ENCODE data around the gene ATP7B. TPM values are rescaled to one million over a fixed set of nuclear protein-coding genes. Genes with fewer than 3 reads are reported as not detected.

ATP7B gene
- total RNA-seq, 1 donor from 2014 or later: 37.7 TPM

- peaks cover 0 to 6% of the 10 kb centered on the region in 2 donors for H3K9me3 ChIP-seq
- H3K4me3 ChIP-seq: no peak overlapping the region
- H3K27me3 ChIP-seq: no peaks in the 10 kb centered on the region
- H3K4me1 ChIP-seq: no peaks in the 10 kb centered on the region
- intact Hi-C loops (cut with DNase I): no loop called here
- no peak overlapping the region for H3K27ac ChIP-seq
- TF ChIP-seq, protein P1, sequence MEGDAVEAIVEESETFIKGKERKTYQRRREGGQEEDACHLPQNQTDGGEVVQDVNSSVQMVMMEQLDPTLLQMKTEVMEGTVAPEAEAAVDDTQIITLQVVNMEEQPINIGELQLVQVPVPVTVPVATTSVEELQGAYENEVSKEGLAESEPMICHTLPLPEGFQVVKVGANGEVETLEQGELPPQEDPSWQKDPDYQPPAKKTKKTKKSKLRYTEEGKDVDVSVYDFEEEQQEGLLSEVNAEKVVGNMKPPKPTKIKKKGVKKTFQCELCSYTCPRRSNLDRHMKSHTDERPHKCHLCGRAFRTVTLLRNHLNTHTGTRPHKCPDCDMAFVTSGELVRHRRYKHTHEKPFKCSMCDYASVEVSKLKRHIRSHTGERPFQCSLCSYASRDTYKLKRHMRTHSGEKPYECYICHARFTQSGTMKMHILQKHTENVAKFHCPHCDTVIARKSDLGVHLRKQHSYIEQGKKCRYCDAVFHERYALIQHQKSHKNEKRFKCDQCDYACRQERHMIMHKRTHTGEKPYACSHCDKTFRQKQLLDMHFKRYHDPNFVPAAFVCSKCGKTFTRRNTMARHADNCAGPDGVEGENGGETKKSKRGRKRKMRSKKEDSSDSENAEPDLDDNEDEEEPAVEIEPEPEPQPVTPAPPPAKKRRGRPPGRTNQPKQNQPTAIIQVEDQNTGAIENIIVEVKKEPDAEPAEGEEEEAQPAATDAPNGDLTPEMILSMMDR (IDR thresholded peaks at IDR 0.05): no peak
- DNase-seq (ENCODE audit: low spot score in 2 of 2): no peak
- no peaks in the 10 kb centered on the region for H3K36me3 ChIP-seq
Observed at GRCh38 chr13:51981355-51981754, 29.9 kb downstream of the ATP7B start.

DNA sequence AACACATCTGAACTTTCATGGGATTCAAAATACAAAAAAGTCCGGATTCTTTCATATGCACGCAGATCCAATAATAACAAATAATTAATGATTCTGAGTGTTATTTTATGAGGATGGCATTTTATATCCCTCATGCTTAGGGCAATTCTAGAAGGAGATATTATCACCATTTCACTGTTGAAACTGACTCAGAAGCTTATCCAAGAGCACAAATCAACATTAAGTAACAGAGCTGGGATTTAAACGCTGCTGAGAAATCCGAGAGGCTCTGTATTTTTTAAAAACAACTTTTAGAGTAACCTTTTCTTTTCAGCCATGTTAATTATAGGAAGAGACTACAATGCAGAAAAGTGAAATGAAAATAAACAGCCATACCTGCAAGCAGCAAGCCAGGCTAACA is 30.3 kb downstream of the ATP7B start:
- no peak for DNase-seq (ENCODE audit: low spot score in 2 of 2)
- H3K36me3 ChIP-seq: no peaks in the 10 kb centered on the region

DNA sequence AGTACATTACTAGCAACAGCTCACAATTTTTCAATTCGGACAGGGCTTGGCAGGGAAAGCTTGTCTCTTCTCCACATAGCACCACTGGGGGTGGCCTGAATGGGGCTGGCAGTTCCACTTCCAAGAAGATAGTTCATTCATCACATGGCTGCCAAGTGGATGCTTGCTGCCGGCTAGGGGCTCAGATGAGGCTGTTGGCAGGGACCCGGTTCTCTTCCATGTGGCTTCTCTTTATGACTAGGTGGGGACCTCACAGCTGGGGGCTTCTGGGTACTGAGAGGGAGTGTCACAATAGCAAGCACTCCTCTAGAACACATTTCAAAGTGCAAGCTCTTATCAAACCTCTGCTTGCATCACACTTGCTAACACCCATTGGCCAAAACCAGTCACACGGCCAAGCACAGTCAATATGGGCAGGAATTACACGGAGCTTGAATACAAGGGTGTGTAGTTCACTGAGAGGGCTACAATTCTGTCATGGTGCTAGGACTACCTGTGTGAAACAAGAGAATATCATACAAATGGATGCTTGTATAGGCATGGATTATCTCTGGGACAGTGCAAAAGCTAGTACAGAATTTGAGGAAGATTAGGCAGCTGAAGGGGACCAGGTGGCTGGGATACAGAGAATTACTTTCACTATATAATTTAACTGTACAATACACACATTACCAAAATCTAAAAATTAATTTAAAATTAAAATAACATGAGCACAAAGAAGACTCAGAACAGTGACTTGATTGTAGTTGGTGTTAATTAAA is 32.3 kb downstream of the ATP7B start:
- no peak for DNase-seq (ENCODE audit: low spot score in 2 of 2)
- TF ChIP-seq, protein P1 (IDR thresholded peaks at IDR 0.05): no peak
- intact Hi-C loops (cut with DNase I): no loop called here
- Histone ChIP-seq H3K4me1 (no peaks in the 10 kb centered on the region), H3K36me3 (no peaks in the 10 kb centered on the region), H3K27ac (no peak overlapping the region), H3K27me3 (no peaks in the 10 kb centered on the region), H3K9me3 (no peaks in the 10 kb centered on the region), H3K4me3 (no peak overlapping the region)

More for the DNA sequence above, 30.3 kb downstream of the ATP7B start:
- Histone ChIP-seq H3K27ac (no peak overlapping the region), H3K27me3 (no peaks in the 10 kb centered on the region), H3K9me3 (peaks cover 0 to 6% of the 10 kb centered on the region in 2 donors), H3K4me1 (no peaks in the 10 kb centered on the region), H3K4me3 (no peak overlapping the region)
- intact Hi-C loops (cut with DNase I): no loop called here
- TF ChIP-seq, protein P1 (IDR thresholded peaks at IDR 0.05): no peak

DNA sequence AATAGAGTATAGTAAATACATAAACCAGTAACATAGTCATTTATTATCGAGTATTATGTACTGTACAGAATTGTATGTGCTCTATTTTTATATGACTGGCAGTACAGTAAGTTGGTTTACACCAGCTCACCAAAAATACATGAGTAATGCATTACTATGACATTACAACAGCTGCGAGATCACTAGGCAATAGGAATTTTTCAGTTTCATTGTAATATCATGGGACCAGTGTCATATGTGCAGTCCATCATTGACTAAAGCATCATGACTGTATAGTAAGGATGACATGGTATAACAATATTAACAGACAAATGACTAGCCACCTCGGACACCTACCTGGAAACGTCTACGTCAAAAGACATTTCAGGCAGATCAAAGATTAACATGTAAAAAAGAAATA is 33.6 kb downstream of the ATP7B start:
- H3K4me3 ChIP-seq: no peak overlapping the region
- no peak for DNase-seq (ENCODE audit: low spot score in 2 of 2)
- H3K4me1 ChIP-seq: no peaks in the 10 kb centered on the region
- H3K27ac ChIP-seq: no peak overlapping the region
- H3K27me3 ChIP-seq: no peaks in the 10 kb centered on the region
- H3K9me3 ChIP-seq: no peaks in the 10 kb centered on the region
- intact Hi-C loops (cut with DNase I): no loop called here
- TF ChIP-seq, protein P1 (IDR thresholded peaks at IDR 0.05): no peak
- no peaks in the 10 kb centered on the region for H3K36me3 ChIP-seq

- H3K4me3 ChIP-seq: no peak overlapping the region
- H3K27me3 ChIP-seq: no peaks in the 10 kb centered on the region
- no peak overlapping the region for H3K27ac ChIP-seq
- no peaks in the 10 kb centered on the region for H3K4me1 ChIP-seq
- no peaks in the 10 kb centered on the region for H3K9me3 ChIP-seq
- intact Hi-C loops (cut with DNase I): no loop called here
- no peak for DNase-seq (ENCODE audit: low spot score in 2 of 2)
- TF ChIP-seq, protein P1 (IDR thresholded peaks at IDR 0.05): no peak
- no peaks in the 10 kb centered on the region for H3K36me3 ChIP-seq
Observed at GRCh38 chr13:51976890-51977289, 34.4 kb downstream of the ATP7B start.

Data from ascending aorta (tissue), 2 donors.